Stimulated activated CD8-positive, alpha-beta memory T cell treated with anti-CD3 and anti-CD28 coated beads, Interleukin-2, amount 100 ng/mL, for 48 hours (primary cell): Measurements from ENCODE around the gene ZBTB45.

ENCODE experiments used
- DNase-seq, 2 donors: peaks; one replicate each; pipeline ENCODE4 v3.0.0-alpha.2; 2020; ENCODE audit warnings: low read depth in 2 of 2

ZBTB45 gene

DNA sequence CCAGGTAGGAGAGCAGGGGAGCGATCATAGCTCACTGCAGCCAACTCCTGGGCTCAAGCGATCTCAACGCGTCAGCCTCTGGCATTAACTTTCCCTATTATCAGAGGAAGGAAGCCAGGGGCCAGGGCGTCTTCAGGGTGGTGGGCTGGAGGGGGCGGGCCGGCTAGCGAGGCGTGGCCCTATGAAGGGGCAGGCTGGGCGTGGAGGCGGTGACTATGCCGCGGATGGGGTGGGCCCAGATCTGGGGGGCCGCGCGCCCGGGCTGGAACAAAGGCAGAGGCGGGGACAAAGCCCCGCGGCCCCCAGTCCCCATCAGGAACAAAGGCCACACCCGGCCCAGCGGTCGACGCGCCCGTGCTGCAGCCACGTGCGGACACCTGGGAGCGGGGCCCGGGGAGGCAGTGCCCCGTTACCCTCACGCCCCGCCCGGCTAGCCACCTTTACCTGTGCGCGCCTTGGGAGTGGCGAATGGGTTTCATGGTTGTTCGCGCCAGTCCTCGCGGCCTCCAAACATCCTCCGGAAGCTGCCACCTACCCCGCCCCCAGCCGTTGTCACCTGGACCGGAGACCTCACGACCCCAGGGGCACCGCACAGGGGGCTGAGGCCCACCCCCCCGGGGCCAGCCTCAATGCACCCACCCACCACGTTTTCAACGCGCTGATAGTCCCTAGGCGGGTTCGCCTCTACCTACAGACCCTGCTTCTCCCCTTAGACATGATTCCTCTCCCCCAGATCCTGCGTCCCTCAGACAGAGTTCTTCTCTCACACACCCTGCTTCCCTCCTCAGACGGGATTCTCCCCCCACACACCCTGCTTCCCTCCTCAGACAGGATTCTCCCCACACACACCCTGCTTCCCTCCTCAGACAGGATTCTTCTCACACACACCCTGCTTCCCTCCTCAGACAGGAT is 18.9 kb upstream of the ZBTB45 start:
- DNase-seq: no peak

- DNase-seq: no peak
Observed at GRCh38 chr19:58536852-58537798, 17.5 kb upstream of the ZBTB45 start.

DNA sequence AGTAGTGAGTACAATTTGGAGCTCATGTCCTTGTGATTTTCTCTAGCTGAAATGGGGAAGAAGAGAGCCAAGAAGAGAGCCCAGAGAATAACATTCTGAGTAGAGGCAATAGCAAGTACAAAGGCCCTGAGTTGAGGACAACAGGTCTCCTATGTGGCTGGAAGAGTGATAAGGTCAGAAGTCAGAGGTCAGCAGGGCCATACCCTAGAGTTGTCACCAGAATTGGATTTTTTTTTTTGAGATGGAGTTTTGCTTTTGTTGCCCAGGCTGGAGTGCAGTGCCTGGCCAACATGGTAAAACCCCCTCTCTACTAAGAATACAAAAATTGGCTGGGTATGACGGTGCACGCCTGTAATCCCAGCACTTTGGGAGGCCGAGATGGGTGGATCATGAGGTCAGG is 16.2 kb upstream of the ZBTB45 start:
- no peak for DNase-seq

DNA sequence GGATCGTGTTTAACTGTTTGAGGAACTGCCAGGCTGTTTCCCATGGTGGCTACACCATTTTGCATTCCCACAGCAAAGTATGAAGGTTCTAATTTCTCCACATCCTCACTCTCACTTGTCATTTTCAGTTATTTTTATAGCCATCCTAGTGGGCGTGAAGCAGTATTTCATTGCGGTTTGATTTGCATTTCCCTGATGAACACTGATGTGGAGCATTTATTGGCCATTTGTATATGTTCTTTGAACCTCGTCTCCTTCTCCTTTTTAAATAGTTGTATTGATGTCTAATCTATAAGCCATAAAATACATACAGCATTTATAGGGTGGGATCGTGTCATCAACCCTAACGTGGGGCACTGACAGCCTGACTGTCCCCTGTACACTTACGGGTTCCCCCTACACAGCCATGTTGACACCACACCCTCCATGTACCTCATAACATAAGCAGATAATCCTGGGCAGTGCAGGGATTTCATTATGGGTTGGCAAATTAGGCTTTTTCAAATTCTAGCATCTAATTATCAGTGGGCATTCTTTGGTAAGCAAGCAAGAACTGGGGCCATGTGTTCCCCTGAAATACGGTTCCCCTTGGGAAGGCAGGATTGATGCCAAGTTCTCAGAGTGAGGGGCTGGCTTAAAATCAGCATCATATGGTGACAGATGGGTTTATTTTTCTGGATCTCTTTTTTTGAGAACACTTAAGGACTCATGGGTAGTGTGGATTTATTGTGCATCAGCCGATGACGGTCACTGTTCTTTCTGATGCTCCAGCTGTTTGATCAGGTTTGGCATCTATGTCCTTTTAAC is 11.6 kb upstream of the ZBTB45 start:
- DNase-seq: no peak

DNA sequence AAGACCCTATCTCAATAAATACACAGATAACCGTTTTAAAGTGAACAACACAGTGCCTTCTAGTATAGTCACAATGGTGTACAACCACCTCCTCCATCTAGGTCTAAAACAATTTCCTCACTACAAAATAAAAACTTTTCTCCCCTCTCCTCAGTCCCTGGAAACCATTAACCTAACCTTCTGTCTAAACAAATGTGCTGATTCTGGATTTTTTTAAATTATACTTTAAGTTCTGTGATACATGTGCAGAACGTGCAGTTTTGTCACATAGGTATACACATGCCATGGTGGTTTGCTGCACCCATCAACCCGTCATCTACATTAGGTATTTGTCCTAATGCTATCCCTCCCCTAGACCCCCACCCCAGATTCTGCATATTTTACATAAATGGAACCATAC is 9.8 kb upstream of the ZBTB45 start:
- no peak for DNase-seq

- DNase-seq: no peak
Observed at GRCh38 chr19:58522709-58523108, 3.1 kb upstream of the ZBTB45 start.

- no peak for DNase-seq
Observed at GRCh38 chr19:58521651-58522050, 2.0 kb upstream of the ZBTB45 start.

DNA sequence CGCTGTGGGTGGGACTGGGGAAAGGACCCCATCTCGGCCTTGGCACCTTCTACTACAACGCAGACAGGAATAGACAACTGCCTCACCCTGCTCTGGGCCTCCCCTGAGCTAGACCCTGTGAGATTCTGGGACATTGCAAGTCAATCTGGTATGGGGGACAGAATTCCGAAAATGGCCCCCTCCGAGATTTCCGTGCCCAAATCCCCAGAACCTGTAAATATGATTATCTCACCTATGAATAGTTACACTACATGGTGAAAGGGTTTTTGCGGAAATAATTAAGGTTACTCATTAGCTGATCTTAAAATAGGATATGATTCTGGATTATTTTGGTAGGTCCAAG is 618 bp upstream of the ZBTB45 start:
- DNase-seq: no peak

GRCh38 chr19:58519087-58519354 is 589 bp downstream of the ZBTB45 start:
- peak in 1 of 2 donors; percentile 29 for DNase-seq

DNA sequence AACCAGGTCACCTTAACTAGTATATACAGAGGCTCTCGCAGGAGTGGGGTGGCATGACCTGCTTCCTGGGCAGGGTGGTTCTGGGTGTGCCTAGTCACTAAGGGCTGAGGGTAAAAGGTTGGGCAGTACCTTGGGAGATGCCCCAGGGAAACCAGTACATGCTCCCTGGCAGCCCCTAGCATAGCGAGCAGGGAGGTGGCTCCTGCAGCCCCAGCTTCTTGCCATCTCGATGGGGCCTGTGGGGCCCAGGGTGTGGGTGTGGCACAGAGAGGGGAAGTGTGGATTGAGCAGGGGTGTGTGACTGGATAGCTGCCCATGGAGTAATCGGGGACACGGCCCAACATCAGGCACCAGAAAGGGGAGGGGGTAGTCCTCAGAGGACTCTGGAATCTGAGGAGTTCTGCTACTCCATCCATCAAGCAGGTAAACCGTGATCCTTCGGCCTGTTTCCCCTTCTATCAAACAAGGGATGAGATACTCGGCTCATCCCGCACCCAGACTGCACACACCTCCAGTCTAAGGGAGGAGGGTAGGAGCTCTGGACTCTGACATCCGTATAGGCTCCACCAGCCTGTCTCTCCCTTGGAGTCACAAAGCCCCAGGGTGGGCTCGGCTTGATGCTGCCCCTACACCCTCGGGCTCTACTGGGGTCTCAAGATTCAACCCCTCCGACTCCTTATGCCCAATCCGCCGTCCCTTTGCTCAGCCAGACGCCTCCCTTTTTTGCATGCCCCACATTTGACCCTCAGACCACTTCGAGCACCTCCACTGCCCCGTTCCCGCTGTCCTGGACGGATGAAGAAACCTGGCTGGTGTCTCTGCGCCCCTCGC is 1.1 kb downstream of the ZBTB45 start:
- DNase-seq: no peak

DNA sequence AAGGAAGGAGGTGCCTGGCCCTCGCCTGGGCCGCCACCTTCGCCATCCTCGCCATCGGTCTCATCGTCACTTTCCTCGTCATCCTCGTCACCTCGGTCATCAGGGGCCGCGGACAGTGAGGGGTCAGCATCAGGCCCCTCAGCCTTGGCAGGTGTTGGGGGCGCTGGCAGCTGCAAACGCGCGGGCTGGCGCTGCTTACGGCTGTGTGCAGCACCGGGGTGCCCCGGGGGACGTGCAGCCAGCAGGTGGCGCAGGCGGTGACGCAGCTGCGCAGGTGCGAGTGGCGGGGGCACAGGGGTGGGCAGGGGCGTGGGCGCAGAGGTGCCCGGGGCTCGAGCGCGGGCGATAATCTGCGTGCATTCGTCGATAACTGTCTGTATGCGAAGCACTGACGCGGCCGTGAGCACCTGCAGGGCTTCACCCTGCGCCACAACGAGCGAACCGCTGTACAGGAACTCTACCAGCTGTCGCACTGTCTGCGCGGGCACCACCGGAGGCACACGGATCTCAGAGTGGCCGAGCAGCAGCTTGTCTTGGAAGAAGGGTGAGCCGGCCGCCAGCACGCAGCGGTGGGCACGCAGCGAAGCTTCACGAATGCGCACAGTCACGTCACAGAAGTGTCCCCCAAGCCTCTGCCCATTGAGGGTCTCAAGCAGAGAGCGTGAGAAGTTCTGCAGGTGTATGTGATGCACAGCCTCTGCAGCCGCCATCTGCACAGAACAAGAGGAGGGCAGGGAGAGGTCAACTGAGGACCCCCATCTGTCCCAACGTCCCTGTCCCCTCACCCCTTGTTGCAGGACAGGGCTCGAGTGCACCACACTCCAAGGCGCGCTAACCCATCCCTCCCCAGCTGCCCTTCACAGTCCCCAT is 2.4 kb downstream of the ZBTB45 start:
- DNase-seq: no peak

DNA sequence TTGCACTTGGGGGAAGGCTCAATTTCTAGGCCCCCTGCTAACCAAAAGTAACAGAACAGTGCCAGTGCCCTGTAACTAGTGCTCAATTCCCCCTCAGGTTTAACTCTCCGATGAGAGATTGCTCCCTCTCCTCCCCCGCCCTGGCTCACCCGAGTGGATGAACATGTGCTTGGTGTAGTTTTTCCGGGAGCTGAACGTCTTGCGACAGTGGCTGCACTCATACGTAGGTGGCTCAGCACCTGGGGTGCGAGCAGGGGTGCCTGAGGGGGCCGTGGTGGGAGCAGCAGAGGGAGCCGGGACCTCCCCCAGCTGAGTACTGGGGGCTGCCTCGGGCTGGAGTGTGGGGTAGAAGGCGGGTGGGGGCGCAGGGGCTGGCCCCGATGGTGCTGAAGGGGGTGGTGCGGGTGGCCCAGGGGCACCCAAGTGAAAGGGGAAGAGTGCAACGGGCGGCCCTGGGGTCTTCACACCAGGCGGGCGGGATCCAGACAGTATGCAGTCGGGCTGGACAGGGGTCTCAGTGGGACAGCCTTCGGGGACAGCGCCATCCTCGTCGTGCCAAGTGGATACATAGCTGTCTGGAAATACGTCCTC is 3.3 kb downstream of the ZBTB45 start:
- DNase-seq: no peak

- DNase-seq: no peak
Observed at GRCh38 chr19:58515259-58515658, 4.4 kb downstream of the ZBTB45 start.

DNA sequence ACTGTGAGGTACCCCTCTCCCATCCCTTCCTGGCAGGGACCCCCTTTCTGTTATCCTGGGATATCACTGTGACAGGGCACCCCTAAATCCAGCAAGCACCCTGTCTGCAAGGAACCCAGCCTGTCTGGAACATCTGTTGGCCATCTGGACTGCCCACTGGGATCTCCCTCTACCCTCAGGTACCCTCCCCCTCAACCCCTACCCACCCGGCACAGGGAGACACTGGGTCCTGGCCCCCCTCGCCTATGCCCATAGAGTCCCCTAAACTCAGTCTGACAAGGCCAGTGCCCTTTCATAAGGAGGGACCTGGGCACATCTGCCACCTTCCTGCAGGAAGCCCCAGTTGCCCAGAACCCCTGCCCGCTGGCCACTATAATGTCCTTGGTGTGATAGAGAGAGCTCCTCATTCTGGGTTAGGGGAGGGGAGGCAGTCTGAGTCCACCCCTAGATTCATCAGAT is 5.0 kb downstream of the ZBTB45 start:
- DNase-seq: no peak

GRCh38 chr19:58513694-58514563 is 5.7 kb downstream of the ZBTB45 start:
- peak; percentile 94 to 96 for DNase-seq

GRCh38 chr19:58513213-58513693 is 6.4 kb downstream of the ZBTB45 start:
- no peak for DNase-seq

- DNase-seq: no peak
Observed at GRCh38 chr19:58511353-58512208, 8.0 kb downstream of the ZBTB45 start, which contains the start of gene SLC27A5. Gene SLC27A5, minus strand, starts transcription at chr19:58511992. Its CDS starts 37 bp downstream, at chr19:58511955.
